K562 (cell line): ENCODE measurements around the gene SNRNP200. TPM values are rescaled to one million over a fixed set of nuclear protein-coding genes. Genes with fewer than 3 reads are reported as not detected.
A peak's percentile ranks its signal among the peaks of the same experiment; 100 is the strongest.

ENCODE experiments used
- ETV6 ChIP-seq, 3 experiments: fragments of 150-350 bp in 1 of 3; sonication (generic) in 1 of 3; formaldehyde crosslinking in 1 of 3; IDR thresholded peaks; 2 replicates each; pipeline versions ENCODE4 v1.6.1 to v1.8.0; 2014 to 2022; ENCODE audit warnings: borderline replicate concordance in 2 of 3, low read depth in 2 of 3, antibody characterized with exemption in 1 of 3, low read length in 1 of 3, mild to moderate bottlenecking in 1 of 3, missing genetic modification reagents in 1 of 3
- KAT8 ChIP-seq: fragments of 450-650 bp; IDR thresholded peaks from 2 replicates; pipeline ENCODE4 v1.6.1; 2016; ENCODE audit warnings: low read depth, mild to moderate bottlenecking
- L3MBTL2 ChIP-seq: fragments of 450-650 bp; IDR thresholded peaks from 2 replicates; pipeline ENCODE4 v1.6.1; 2016; ENCODE audit warnings: mild to moderate bottlenecking, moderate library complexity
- MAFK ChIP-seq: IDR thresholded peaks from 2 replicates; pipeline ENCODE4 v1.6.1; 2011; ENCODE audit warnings: low read length, improper control_type of control experiment
- MXD1 ChIP-seq: fragments of 250-450 bp; sonication (Bioruptor Pico); IDR thresholded peaks from 2 replicates; pipeline ENCODE4 v1.8.0; 2021; ENCODE audit warnings: borderline replicate concordance, mild to moderate bottlenecking, moderate library complexity; ENCODE audit not compliant: poor library complexity, severe bottlenecking
- MYC ChIP-seq, 2 experiments: fragments of 250-450 bp in 1 of 2; sonication (Bioruptor Pico) in 1 of 2; IDR thresholded peaks; 2 replicates each; pipeline versions ENCODE4 v1.5.1 to v1.6.1; 2012 to 2021; ENCODE audit warnings: low read depth in 2 of 2, borderline replicate concordance in 1 of 2, improper control_type of control experiment in 1 of 2, low read length in 1 of 2, mild to moderate bottlenecking in 1 of 2, moderate library complexity in 1 of 2
- NR2C2 ChIP-seq, 2 experiments: fragments of 200-800 bp in 1 of 2; sonication (Bioruptor generic) in 1 of 2; sonication (generic) in 1 of 2; formaldehyde crosslinking in 1 of 2; IDR thresholded peaks; 2 replicates each; pipeline versions ENCODE4 v1.6.1 to v1.8.0; 2016 to 2022; ENCODE audit warnings: mild to moderate bottlenecking in 1 of 2, missing compliant biosample characterization in 1 of 2, missing genetic modification characterization in 1 of 2, missing genetic modification reagents in 1 of 2
- SIRT6 ChIP-seq: IDR thresholded peaks from one replicate; pipeline ENCODE4 v1.6.1; 2012; ENCODE audit warnings: low read depth, mild to moderate bottlenecking, control low read depth, inconsistent platforms, low read length, moderate library complexity
- SMAD2 ChIP-seq: fragments of 150-350 bp; IDR thresholded peaks from 2 replicates; pipeline ENCODE4 v1.6.1; 2014; ENCODE audit warnings: low read depth, mild to moderate bottlenecking, low read length
- ZNF764 ChIP-seq: fragments of 250-450 bp; sonication (Bioruptor Pico); IDR thresholded peaks from 2 replicates; pipeline ENCODE4 v1.4.0; 2020; ENCODE audit warnings: low read depth, mild to moderate bottlenecking, moderate library complexity
- polyA plus RNA-seq, 8 experiments: library from polyadenylated mRNA; depleted of rRNA in 4 of 8; stranded (reverse) in 5 of 8; unstranded in 3 of 8; fragments of >200 nt; fragmentation: Nextera tagmentation in 2 of 8; fragmentation: Illumina TruSeq in 1 of 8; extraction: Ambion mirVana in 2 of 8; extraction: Trizol in 1 of 8; gene quantifications; 2 replicates each; pipeline versions ENCODE4 v1.2.1 to v1.2.3, GENCODE V29; 2011 to 2014; ENCODE audit warnings: inconsistent platforms in 1 of 8, missing spikeins in 1 of 8
- total RNA-seq, 7 experiments: library from RNA; depleted of rRNA in 6 of 7; stranded (reverse); fragments of >200 nt in 6 of 7; fragmentation: Illumina TruSeq in 2 of 7; extraction: Trizol in 2 of 7; gene quantifications; 2 replicates each; pipeline versions ENCODE4 v1.2.1 to v1.2.3, GENCODE V29; 2011 to 2021; ENCODE audit warnings: low replicate concordance in 1 of 7
- TF ChIP-seq, protein P1 (sequence below), 2 experiments: fragments of 450-650 bp; IDR thresholded peaks; 2 replicates each; pipeline ENCODE4 v1.6.1; 2016; ENCODE audit warnings: mild to moderate bottlenecking in 2 of 2, borderline replicate concordance in 1 of 2, low read depth in 1 of 2, moderate library complexity in 1 of 2
- TF ChIP-seq, protein P2 (sequence below): sonication (generic); formaldehyde crosslinking; IDR thresholded peaks from 2 replicates; pipeline ENCODE4 v1.8.1; 2023; ENCODE audit warnings: mild to moderate bottlenecking, missing genetic modification reagents, moderate library complexity

The SNRNP200 gene
- total and polyA plus RNA-seq, 9 of the 15 experiments (the other 6 are each of a cell fraction or from before 2014, with no cell fraction given) = 76.1 to 231 (median 155) TPM

DNA sequence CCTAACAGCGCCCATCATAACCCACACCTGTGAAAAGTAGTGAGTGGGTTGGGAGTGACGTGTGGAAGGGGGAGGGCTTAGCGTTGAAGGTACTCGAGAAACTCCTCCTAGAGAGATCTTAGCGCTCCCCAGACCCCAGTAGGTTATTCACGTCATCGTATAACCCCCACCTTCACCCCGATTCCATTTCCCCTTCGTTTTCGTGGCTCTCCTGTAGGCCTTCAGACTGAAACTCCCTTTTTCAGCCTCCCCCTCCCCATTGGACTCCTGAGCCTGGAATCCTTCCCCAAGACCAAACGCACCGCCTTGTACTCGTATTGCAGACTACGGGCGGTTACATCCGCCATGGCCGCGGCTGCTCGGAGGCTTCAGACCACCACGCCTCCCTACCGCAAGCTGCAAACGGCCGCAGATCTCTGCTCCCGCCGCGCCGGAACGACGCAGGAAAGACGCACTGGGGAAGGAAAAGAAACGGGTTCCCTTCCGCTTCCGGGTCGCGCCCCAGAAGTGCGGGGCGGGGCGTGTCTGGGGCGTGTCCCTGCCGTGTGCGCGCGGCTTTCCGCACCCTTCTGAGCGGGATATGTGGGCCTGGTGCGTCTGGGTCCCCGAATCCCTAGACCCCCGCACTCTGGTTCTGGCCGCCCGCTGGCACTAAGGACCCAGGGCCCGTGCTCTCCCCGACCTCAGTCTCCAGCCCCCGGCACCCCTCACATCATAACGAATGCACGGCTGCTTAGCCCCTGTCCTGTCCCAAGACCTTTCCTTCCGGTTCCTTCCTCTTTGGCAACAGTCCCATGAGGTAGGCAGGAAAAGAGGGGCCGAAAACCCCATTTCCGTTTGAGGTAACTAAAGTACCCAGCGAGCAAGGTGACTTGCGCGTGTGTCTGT, at the start of gene SNRNP200 (continued):
- TF ChIP-seq, protein P1, sequence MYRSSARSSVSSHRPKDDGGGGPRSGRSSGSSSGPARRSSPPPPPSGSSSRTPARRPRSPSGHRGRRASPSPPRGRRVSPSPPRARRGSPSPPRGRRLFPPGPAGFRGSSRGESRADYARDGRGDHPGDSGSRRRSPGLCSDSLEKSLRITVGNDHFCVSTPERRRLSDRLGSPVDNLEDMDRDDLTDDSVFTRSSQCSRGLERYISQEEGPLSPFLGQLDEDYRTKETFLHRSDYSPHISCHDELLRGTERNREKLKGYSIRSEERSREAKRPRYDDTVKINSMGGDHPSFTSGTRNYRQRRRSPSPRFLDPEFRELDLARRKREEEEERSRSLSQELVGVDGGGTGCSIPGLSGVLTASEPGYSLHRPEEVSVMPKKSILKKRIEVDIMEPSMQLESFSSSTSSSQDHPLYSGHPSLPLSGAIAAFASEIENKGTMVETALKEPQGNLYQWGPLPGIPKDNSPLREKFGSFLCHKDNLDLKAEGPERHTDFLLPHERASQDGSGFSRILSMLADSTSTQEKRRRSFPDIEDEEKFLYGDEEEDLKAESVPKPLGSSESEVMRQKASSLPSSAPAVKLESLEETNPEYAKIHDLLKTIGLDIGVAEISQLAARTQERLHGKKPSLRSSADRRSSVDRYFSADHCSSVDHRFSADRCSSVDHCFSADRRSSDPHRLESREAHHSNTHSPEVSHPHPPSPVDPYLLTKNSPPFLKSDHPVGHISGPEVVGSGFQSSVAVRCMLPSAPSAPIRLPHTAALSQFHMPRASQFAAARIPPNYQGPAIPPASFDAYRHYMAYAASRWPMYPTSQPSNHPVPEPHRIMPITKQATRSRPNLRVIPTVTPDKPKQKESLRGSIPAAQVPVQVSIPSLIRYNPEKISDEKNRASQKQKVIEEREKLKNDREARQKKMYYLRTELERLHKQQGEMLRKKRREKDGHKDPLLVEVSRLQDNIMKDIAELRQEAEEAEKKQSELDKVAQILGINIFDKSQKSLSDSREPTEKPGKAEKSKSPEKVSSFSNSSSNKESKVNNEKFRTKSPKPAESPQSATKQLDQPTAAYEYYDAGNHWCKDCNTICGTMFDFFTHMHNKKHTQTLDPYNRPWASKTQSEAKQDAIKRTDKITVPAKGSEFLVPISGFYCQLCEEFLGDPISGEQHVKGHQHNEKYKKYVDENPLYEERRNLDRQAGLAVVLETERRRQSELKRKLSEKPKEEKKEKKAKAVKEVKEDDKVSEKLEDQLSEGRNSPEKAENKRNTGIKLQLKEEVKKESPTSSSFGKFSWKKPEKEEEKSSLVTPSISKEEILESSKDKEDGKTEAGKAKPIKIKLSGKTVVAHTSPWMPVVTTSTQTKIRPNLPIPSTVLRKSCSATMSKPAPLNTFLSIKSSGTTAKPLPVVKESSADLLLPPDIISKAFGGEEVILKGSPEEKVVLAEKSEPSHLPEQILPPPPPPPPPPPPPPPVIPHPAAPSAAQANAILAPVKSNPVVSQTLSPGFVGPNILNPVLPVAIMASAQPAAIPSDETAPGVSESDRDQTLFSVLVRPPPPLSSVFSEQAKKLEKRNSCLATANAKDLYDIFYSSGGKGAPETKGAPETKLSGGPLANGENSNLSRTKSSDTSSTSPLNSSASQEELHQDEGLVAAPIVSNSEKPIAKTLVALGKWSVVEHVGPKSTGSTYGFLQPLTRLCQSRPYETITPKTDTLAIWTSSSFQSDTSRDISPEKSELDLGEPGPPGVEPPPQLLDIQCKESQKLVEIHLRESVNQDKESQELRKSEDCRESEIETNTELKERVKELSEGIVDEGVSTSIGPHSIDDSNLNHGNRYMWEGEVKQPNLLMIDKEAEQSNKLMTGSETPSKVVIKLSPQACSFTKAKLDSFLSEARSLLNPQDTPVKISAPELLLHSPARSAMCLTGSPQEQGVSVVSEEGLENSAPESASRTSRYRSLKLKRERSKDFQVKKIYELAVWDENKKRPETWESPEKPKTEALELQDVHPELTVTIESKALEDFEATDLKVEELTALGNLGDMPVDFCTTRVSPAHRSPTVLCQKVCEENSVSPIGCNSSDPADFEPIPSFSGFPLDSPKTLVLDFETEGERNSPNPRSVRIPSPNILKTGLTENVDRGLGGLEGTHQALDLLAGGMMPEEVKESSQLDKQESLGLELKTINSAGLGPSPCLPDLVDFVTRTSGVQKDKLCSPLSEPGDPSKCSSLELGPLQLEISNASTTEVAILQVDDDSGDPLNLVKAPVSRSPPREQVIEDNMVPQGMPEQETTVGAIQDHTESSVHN (IDR thresholded peaks at IDR 0.05; ENCODE audit: borderline replicate concordance in 1 of 2, low read depth in 1 of 2) = no peak
- TF ChIP-seq, protein P2, sequence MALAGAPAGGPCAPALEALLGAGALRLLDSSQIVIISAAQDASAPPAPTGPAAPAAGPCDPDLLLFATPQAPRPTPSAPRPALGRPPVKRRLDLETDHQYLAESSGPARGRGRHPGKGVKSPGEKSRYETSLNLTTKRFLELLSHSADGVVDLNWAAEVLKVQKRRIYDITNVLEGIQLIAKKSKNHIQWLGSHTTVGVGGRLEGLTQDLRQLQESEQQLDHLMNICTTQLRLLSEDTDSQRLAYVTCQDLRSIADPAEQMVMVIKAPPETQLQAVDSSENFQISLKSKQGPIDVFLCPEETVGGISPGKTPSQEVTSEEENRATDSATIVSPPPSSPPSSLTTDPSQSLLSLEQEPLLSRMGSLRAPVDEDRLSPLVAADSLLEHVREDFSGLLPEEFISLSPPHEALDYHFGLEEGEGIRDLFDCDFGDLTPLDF (CRISPR knock-in tag) = peak; percentile 63
- TF ChIP-seq ZNF764 (CRISPR knock-in tag) (no peak), MXD1 (CRISPR knock-in tag) (peak; percentile 1), SIRT6 (no peak), KAT8 (0 out of 2 replicates have a peak, but pooled peaks have one; percentile 21), MAFK (no peak), ETV6 (IDR thresholded peaks at IDR 0.05; ENCODE audit: borderline replicate concordance in 1 of 2, low read depth in 2 of 2, low read length in 1 of 2) (peak; percentile 60 to 97; a peak in 3 of 4 replicates), ETV6 (CRISPR knock-in tag; IDR thresholded peaks at IDR 0.05; ENCODE audit: borderline replicate concordance) (no peak), MYC (IDR thresholded peaks at IDR 0.05; ENCODE audit: low read depth, low read length) (peak; percentile 93), MYC (CRISPR knock-in tag; IDR thresholded peaks at IDR 0.05; ENCODE audit: borderline replicate concordance, low read depth) (peak; percentile 72; the same call in 1 of the 2 replicates), SMAD2 (no peak), L3MBTL2 (0 out of 2 replicates have a peak, but pooled peaks have one; percentile 15), NR2C2 (CRISPR knock-in tag; IDR thresholded peaks at IDR 0.05) (peak; percentile 100), NR2C2 (tag; IDR thresholded peaks at IDR 0.05) (peak; percentile 100)
